GM13976 (cell line): ENCODE measurements around the gene WDR7.
A peak's percentile ranks its signal among the peaks of the same experiment; 100 is the strongest.

Experiments used
- DNase-seq: peaks from one replicate; pipeline ENCODE4 v3.0.0; 2012; ENCODE audit warnings: low spot score
- in situ Hi-C: fragments of 300-500 bp; cut with MboI; formaldehyde crosslinking; loops from one replicate; pipeline ENCODE4 v1.12.0; 2022; ENCODE audit warnings: low sequenced_read_pairs, mixed read lengths, inconsistent platforms; ENCODE audit not compliant: unreplicated experiment
- TF ChIP-seq, protein P1 (sequence below): IDR thresholded peaks from 2 replicates; pipeline ENCODE4 v1.5.1; 2012; ENCODE audit warnings: borderline replicate concordance, mild to moderate bottlenecking; ENCODE audit not compliant: insufficient read depth; ENCODE audit errors: extremely low read depth, missing control alignments, control extremely low read depth

WDR7 gene

GRCh38 chr18:56995579-56996188 lies 344.5 kb downstream of the WDR7 start:
- TF ChIP-seq, protein P1, sequence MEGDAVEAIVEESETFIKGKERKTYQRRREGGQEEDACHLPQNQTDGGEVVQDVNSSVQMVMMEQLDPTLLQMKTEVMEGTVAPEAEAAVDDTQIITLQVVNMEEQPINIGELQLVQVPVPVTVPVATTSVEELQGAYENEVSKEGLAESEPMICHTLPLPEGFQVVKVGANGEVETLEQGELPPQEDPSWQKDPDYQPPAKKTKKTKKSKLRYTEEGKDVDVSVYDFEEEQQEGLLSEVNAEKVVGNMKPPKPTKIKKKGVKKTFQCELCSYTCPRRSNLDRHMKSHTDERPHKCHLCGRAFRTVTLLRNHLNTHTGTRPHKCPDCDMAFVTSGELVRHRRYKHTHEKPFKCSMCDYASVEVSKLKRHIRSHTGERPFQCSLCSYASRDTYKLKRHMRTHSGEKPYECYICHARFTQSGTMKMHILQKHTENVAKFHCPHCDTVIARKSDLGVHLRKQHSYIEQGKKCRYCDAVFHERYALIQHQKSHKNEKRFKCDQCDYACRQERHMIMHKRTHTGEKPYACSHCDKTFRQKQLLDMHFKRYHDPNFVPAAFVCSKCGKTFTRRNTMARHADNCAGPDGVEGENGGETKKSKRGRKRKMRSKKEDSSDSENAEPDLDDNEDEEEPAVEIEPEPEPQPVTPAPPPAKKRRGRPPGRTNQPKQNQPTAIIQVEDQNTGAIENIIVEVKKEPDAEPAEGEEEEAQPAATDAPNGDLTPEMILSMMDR = no peak
- in situ Hi-C loops = no loop called here
- no peak for DNase-seq

DNA sequence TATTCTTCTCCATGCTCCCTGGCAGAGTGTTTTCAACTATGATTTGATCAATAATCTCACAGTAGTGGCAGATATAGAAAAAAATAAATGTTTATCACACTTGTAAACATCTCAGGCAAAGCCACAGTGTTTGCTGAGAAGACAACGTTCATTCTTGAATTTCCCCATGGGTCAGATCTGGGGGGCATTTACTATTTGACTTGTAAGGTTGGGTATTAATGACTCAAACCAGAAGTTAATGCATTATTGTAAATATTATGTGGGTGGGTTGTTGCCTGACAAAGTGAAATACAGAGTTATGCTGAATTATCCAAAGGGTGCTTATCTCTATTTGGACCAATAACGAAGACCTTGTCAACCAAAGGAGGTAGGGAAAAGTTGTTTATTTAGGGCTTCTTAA lies 346.0 kb downstream of the WDR7 start:
- DNase-seq = no peak
- in situ Hi-C loops = no loop called here
- TF ChIP-seq, protein P1 = no peak

DNA sequence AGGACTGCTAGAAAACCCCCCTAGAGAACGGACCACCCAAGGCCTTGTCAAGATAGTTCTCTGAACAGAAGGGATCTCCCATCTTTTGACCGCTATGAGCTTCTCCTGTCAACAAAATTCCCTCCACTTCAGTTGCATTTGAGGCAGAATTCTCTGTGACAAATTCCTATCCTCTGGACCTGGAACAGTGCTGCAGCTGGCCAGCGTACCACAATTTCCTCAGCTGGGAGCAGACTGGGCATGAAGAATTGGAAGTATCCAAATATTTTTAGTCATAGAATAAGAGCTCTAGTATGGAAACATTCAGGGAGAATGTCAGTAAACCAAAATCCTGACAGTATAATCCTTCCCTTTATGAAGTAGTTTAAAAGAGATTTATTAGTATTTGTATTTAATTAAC lies 348.7 kb downstream of the WDR7 start:
- DNase-seq = no peak
- TF ChIP-seq, protein P1 = no peak
- in situ Hi-C loops = no loop called here

DNA sequence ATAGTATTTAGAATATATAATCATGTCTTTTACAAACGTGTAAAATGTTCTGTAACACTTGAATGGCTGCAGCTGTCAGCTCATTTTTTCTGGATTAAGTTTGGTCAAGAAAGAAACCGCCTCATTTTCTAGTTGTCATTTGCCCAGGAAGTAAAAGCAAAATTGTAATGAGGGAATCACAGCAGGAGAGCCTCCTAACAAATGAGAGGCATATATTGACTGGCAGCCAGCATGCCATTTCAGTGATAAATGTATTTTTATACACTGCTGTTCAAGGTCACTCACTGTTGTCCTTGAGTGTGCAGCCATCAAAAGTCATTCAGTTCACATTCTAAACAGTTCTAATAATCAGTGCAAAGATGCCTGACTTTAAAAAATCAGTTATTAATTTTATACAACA lies 351.5 kb downstream of the WDR7 start:
- in situ Hi-C loops = no loop called here
- DNase-seq = no peak
- TF ChIP-seq, protein P1 = no peak

- TF ChIP-seq, protein P1 = no peak
- in situ Hi-C loops = no loop called here
- no peak for DNase-seq
Observed at GRCh38 chr18:57003342-57003741, 352.2 kb downstream of the WDR7 start.

GRCh38 chr18:57004366-57005121 lies 353.4 kb downstream of the WDR7 start:
- peak; percentile 54 for DNase-seq
- TF ChIP-seq, protein P1 = no peak

More at GRCh38 chr18:57004366-57005121, 353.4 kb downstream of the WDR7 start:
- in situ Hi-C loops = no loop called here
